Measurements from ENCODE around the gene CRIP1. TPM values are rescaled to one million over a fixed set of nuclear protein-coding genes. Genes with fewer than 3 reads are reported as not detected.

CRIP1 gene
- total and polyA plus RNA-seq, 12 donors = 34.0 to 170 (median 56.0) TPM

- Histone ChIP-seq H3K9me3 (no peaks in the 10 kb centered on the region), H3K27ac (peak overlapping the region in 9 of 10 donors; percentile 94 to 100 (median 97)), H3K4me1 (peaks cover 49 to 79% (median 72%) of the 10 kb centered on the region in 9 donors), H3K36me3 (peaks cover 0 to 5% (median 0%) of the 10 kb centered on the region in 9 donors), H3K4me3 (peak overlapping the region in 9 of 10 donors; percentile 47 to 89 (median 69)), H3K27me3 (peaks cover 0 to 23% (median 0%) of the 10 kb centered on the region in 7 donors)
- intact Hi-C loops (cut with DNase I) = loop anchor here in 6 of 10 donors (1.0 to 10.0 kb wide), 7 partner anchors 40 to 294 kb away; partner anchors contain the start of genes MTA1 (in 1 of the 6) and TEX22 (in 1 of the 6)
- no peak for ATAC-seq
- TF ChIP-seq, protein P1, sequence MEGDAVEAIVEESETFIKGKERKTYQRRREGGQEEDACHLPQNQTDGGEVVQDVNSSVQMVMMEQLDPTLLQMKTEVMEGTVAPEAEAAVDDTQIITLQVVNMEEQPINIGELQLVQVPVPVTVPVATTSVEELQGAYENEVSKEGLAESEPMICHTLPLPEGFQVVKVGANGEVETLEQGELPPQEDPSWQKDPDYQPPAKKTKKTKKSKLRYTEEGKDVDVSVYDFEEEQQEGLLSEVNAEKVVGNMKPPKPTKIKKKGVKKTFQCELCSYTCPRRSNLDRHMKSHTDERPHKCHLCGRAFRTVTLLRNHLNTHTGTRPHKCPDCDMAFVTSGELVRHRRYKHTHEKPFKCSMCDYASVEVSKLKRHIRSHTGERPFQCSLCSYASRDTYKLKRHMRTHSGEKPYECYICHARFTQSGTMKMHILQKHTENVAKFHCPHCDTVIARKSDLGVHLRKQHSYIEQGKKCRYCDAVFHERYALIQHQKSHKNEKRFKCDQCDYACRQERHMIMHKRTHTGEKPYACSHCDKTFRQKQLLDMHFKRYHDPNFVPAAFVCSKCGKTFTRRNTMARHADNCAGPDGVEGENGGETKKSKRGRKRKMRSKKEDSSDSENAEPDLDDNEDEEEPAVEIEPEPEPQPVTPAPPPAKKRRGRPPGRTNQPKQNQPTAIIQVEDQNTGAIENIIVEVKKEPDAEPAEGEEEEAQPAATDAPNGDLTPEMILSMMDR (IDR thresholded peaks at IDR 0.05) = no peak
- 53 to 58% methylated on average over 20 of the region's 20 CpGs for WGBS, 2 donors
- DNase-seq = peak; percentile 31 to 33
Measured at GRCh38 chr14:105488781-105489541, 2.3 kb downstream of the CRIP1 start.

DNA sequence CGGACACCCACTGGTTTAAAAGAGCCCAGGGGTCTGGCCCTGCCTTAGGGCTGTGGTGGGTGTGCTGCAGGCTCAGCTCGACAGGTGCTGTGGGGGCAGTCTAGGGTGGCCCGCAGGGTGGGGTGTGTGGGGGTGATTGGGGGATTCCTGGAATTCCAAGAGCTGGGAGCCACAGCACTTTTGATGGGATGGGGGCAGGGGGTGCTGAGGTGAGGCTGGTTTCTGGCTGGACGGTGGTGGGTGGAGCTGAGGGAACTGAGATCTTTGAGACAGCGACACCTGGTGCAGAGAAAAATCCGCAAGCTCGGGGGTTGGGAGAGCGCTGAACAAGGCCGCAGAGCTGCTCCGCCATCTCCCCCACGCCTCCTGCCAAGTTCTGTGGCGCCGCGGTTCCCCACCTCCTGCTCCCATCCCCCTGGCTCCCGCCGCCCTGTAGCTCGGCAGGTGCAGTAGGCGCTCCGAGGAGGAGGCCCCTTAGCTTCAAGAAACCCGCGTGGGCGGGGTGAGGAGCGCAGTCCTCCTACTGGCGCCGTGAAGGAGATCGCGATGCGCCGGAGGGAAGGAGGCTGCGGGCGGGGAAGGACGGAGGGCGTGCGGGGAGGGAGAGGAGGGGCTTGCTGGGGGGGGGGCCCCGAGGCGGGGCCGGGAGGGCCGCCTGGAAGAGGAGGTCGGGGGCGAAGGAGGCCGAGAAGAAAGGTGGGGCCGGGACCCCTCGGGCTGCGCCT, 3.0 kb downstream of the CRIP1 start:
- Histone ChIP-seq H3K9me3 (no peaks in the 10 kb centered on the region), H3K4me1 (peaks cover 41 to 72% (median 64%) of the 10 kb centered on the region in 9 donors), H3K4me3 (peak overlapping the region; percentile 47 to 89 (median 72)), H3K36me3 (peaks cover 0 to 5% (median 0%) of the 10 kb centered on the region in 9 donors), H3K27ac (peak overlapping the region; percentile 86 to 100 (median 96)), H3K27me3 (peaks cover 0 to 23% (median 0%) of the 10 kb centered on the region in 7 donors)
- WGBS, 2 donors = 0 to 1% methylated on average over 40 to 43 of the region's 44 CpGs
- intact Hi-C loops (cut with DNase I) = loop anchor here in 8 of 10 donors (1.0 to 10.0 kb wide), 11 partner anchors 19 to 295 kb away; partner anchors contain the start of genes TMEM121 (in 2 of the 8), MTA1 (in 1 of the 8) and TEX22 (in 1 of the 8)
- DNase-seq (peak; percentile 80 to 92), ATAC-seq (peak; percentile 5 to 41 (median 28))
- TF ChIP-seq, protein P1 (IDR thresholded peaks at IDR 0.05) = peak; percentile 33 to 80 (median 61)

GRCh38 chr14:105490267-105490571, 3.5 kb downstream of the CRIP1 start:
- intact Hi-C loops (cut with DNase I) = loop anchor here in 5 of 10 donors (1.0 to 5.0 kb wide), 7 partner anchors 19 to 119 kb away; partner anchors contain the start of gene TMEM121 (in 2 of the 5)
- 0% methylated on average over 30 to 33 of the region's 33 CpGs for WGBS, 2 donors
- peak in 1 of 8 donors; percentile 0 for ATAC-seq

More at GRCh38 chr14:105490267-105490571, 3.5 kb downstream of the CRIP1 start:
- peak in 1 of 2 donors; percentile 65 for DNase-seq
- peak overlapping the region; percentile 47 to 89 (median 72) for H3K4me3 ChIP-seq
- H3K27ac ChIP-seq = peak overlapping the region; percentile 86 to 100 (median 96)
- H3K27me3 ChIP-seq = peaks cover 0 to 23% (median 0%) of the 10 kb centered on the region in 7 donors
- TF ChIP-seq, protein P1 (IDR thresholded peaks at IDR 0.05) = no peak
- peaks cover 0 to 5% (median 0%) of the 10 kb centered on the region in 9 donors for H3K36me3 ChIP-seq
- peaks cover 36 to 70% (median 59%) of the 10 kb centered on the region in 9 donors for H3K4me1 ChIP-seq
- no peaks in the 10 kb centered on the region for H3K9me3 ChIP-seq
